HS-5 (cell line): ENCODE measurements around the gene DNMT3B.
"Not testable (repeated sequence)": the region's sequence is repeated elsewhere in the genome, so short reads cannot be mapped to it uniquely, and the experiment has no call there.

ENCODE experiments used
- DNase-seq: peaks from one replicate; pipeline ENCODE4 v3.0.0-alpha.2; 2012; ENCODE audit warnings: low read depth

Gene DNMT3B

DNA sequence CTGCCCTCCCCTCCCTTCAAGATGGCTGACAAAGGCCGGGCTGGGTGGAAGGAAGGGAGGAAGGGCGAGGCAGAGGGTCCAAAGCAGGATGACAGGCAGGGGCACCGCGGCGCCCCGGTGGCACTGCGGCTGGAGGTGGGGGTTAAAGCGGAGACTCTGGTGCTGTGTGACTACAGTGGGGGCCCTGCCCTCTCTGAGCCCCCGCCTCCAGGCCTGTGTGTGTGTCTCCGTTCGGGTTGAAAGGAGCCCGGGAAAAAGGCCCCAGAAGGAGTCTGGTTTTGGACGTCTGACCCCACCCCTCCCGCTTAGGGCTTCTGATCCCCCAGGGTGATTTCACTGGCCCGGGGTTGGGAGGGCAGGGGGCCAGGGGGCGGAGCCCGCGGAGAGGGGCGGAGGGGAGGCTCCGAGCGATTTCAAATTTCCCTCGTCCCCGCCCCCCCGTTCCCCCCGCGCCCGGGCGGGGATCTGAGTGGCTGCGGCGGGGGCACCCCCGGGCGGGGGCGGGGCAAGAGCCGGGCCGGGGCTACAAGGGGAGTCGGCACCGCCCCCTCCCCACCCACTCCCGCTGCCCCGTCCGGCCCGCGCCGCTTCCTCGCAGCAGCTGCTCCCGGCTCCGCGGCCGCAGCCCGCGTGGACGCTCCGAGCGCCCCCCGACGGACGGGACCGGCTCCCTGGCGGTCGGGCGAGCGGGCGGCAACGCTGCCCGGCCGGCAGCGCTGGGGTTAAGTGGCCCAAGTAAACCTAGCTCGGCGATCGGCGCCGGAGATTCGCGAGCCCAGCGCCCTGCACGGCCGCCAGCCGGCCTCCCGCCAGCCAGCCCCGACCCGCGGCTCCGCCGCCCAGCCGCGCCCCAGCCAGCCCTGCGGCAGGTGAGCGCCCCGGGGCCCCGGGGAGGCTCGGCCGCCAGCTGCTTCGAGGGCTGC lies at the start of gene DNMT3B:
DNMT3B (plus strand) TSS at position 555 of the 923 bp plus-strand sequence. CDS start 17,939 bp downstream, outside the sequence.
- peak; percentile 32 for DNase-seq

DNA sequence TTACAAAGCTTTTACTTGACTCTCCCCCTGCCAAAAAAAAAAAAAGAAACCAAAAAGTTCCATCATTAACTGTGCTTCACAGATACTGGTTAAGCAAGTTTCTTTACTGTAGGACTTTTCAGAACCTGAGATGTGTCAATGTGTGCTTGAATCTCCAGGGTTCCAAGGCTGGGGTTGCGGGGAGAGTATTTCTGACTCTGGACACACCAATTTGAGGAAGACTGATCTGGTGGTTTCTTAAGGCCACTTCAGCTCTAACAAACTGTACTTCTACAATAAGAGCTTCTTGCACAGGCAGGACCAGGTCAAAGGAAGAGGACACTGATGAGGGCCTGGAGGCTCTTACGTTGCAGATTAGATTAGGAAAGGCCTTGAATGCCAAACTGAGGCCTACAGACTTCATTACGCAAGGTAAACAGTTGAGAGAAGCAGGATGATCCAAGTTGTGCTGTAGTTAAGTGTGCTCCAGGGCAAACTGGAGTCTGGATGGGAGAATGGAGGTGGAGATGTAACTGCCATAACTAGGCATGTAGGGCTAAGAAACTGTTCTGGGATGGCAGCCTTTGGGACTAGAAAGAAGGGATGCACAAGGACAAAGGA lies 43.3 kb upstream of the DNMT3B start:
- no peak for DNase-seq

DNA sequence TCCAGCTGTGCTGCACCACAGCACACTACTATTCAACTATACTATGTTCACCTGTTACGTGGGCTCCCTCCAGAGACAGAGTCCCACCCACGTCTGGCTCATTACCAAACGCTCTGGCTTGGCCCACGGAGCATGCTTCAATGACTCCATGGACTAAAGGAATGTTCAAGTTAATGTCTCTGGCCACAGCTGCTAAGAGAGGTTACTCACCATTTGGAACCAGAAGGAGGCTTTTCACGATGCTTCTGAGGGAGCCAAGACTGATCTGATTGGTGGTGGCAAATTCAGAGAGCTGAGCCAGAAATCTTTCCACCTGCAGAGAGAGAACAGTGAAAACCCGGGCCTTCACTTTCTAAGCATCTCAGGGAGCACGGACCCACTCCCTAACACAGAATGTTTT lies 34.5 kb upstream of the DNMT3B start:
- peak; percentile 62 for DNase-seq

DNA sequence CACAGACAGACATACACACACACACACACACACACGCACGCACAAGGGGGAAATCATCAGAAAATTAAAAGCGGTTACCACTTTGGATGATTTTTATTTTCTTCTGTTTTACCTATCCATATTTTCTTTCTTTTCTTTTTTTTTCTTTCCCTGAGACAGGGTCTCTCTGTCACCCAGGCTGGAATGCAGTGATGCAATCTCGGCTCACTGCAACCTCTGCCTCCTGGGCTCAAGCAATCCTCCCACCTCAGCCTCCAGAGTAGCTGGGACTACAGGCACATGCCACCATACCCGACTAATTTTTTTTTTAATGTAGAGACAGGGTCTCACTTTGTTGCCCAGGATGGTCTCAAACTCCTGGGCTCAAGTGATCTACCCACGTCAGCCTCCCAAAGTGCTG lies 33.8 kb upstream of the DNMT3B start:
- DNase-seq, result not testable (repeated sequence)

DNA sequence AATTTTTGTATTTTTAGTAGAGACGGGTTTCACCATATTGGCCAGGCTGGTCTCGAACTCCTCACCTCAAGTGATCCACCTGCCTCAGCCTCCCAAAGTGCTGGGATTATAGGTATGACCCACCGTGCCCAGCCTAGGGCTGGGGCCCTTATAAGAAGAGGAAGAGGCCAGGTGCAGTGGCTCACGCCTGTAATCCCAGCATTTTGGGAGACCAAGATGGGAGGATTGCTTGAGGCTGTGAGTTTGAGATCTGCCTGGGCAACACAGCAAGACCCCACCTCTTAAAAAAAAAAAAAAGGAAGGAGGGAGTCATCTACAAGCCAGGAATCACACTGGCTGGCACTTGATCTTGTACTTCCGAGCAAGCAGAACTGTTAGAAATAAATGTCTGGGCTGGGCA lies 32.9 kb upstream of the DNMT3B start:
- DNase-seq, result not testable (repeated sequence)

DNA sequence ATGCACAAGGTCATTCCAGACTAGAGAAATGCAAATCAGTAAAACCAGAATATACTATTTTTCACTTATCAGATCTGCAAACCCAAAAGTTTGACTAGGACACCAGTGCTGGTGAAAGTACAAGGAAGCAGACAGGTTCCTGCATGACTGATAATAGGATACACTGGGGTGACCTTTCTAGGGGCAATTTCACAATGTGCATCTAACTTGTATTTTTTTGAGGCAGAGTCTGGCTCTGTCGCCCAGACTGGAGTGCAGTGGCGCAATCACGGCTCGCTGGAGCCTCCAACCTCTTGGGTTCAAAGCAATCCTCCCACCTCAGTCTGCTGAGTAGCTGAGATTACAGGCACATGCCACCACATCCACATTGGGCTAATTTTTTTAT lies 30.3 kb upstream of the DNMT3B start:
- no peak for DNase-seq

DNA sequence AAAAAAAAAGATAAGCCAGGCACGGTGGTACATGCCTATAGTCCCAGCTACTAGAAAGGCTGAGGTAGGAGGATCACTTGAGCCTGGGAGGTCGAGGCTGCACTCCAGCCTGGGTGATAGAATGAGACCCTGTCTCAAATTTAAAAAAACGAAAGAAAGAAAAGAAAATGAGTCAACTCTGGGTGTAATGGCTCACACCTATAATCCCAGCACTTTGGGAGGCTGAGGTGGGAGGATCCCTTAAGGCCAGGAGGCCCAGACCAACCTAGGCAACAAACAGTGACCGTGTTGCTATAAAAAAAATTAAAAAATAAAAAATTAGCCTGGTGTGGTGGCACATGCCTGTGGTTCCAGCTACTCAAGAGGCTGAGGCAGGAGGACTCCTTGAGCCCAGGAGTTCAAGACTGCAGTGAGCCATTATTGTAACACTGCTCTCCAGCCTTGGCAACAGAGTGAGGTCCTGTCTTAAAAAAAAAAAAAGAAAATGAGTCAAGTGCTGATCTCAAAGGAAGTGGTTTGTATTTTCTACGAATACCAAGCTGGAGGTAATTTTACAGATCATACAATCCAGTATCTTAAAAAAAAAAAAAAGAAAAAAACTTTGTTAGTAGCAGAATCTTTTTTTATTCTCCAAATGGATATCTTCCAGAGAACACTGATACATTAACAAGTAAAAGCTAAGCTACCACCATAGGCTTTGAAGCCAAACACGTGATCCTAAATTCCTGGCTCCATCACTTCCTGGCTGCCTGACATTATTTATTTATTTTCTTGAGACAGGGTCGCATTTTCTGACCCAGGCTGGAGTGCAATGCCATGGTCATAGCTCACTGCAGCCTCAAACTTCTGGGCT lies 24.6 kb upstream of the DNMT3B start:
- DNase-seq, result peak; percentile 68

DNA sequence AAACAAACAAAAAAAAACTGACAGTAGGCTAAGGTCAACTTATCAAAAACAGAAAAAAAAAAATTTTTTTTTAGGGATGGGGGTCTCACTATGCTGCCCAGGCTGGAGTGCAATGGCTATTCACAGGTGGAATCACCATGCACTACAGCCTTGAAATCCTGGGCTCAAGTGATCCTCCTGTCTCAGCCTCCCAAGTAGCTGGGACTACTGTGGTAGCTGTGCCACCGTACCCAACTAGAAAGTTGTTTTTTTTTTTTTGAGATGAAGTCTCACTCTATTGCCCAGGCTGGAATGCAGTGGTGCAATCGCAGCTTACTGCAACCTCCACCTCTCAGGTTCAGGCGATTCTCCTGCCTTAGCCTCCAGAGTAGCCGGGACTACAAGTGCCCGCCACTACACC lies 21.0 kb upstream of the DNMT3B start:
- DNase-seq, result no peak

DNA sequence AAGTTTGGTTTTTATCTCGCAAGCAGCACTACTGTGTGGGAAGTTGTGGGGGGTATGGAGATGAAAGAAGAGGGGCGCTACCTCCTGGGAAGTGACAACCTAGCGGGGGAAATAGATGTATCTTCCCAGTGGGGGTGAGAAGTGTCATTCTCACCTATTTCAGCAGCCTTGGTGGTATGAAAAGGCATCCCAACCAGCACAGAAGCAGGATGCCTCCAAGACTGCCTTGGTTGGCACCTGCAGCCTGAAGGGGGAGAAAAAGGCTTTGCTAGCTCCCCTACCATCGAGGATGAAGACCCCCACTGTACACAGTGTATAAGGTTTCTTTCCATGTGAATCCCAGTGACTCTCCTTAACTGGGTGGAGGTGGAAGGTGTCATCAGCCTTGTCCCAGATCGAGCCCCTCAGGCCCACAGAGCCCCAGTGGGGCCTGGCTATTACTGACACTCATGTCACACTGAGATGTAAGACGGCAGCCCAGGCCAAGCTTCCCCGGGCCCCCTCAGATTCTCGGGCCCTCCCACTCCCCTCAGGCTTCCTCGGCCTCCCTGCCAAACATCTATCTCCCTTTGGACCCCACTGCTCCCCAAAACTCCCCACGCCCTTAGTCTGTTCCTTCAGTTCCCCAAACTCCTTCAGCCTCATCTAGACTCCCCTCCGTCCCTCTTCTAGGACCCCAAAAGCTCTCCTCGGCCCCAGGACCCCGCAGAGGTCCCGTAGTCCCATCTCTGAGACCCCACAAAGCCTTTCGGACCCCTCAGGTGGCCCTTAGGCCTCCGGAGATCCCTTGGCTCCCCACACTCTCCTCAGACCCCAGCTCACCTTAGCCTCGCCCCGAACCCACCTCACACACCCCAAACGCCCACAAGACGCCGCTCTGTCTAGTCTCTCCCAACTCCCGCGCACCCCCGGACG lies 19.6 kb upstream of the DNMT3B start:
- DNase-seq, result no peak

DNA sequence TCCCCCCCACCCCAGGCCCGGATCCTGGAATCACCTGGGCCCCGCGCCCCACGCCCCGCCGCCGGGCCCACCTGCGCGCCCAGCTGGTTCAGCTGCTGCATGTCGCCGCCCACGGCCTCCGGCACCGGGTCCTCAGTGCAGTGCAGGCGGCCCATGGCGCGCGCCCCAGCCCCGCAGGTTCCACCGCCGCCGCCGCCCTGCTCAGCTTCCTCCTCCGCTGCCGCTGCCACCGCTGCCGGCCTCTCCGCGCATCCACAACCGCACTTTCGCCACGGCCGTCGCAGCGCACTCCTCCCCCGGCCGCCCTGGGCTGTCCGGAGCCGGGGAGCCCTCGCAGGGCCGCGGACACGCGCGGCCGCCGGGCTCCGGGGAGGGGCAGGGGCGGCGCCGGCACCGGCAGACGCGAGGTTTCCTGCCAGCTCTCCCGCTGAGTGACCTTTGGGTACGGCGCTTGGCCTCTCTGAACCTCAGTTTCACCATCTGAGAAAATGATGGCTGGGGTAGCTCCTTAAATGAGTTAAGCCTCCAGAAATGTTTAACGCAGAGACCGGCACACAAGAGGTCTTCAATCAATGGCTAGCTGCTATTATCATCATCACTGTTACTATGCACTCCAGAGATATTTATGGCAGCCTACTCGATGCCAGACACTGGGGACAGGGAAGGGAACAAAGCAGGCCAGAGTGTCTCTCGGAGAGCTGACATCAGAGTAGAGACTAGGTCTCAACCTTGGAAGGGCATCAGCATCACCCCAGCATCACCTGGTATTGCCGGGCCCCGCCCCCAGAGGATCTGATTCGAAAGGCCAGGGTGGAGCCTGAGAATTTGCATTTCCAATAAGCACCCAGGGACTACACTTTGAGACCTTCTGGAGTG lies 18.7 kb upstream of the DNMT3B start, which contains the start of gene COMMD7:
COMMD7 (minus strand) TSS at position 231 of the 876 bp plus-strand sequence; CDS start at position 155, 76 bp downstream.
- DNase-seq, result no peak

DNA sequence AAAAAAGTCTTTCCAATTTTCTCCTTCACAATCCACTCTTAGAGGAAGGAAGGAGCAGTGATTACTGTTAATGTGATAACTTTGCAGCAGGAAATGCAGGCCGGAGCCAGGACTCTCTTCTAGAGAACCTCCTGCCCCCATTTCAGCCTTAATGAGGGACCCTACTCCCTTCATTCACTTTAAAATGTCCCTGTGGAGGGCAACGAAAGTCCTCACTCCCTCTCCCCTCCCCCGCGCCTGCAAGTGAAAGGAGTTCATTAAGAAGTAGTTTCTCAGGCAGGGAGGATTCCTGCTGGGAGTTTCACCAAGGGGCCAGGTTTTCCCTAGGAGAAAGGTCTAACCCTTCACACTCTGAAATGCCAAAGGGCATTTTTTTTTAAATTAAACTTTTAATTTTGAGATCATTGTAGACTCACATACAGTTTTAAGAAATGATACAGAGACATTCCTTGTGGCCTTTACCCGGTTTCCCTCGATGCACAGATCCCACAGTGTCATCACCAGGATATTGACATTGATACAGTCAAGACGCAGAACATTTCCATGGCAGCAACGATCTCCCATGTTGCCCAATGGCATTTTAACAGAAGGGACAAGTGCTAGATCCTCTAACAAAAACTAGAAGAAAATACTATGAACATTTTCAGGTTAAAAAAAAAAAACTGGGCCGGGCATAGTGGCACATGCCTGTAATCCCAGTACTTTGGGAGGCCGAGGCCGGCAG lies 12.1 kb upstream of the DNMT3B start:
- DNase-seq, result no peak

DNA sequence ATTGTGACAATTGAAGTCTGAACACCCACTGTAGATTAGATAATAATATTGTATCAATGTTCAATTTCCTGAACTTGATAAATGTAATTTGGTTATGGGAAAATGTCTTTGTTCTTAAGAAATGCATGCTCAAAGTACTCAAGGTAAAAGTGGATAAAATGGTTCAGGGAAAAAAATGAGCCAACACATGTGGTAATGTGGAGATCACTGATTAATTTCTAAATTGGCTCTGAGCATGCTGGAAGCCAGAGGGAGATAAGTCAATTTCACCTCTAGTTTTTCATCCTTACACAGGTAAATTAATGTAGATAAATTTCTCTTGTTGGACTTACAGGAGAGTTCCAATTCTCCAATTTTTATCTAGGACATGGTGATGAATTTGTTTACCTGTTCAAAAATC lies 10.9 kb upstream of the DNMT3B start:
- DNase-seq, result no peak

DNA sequence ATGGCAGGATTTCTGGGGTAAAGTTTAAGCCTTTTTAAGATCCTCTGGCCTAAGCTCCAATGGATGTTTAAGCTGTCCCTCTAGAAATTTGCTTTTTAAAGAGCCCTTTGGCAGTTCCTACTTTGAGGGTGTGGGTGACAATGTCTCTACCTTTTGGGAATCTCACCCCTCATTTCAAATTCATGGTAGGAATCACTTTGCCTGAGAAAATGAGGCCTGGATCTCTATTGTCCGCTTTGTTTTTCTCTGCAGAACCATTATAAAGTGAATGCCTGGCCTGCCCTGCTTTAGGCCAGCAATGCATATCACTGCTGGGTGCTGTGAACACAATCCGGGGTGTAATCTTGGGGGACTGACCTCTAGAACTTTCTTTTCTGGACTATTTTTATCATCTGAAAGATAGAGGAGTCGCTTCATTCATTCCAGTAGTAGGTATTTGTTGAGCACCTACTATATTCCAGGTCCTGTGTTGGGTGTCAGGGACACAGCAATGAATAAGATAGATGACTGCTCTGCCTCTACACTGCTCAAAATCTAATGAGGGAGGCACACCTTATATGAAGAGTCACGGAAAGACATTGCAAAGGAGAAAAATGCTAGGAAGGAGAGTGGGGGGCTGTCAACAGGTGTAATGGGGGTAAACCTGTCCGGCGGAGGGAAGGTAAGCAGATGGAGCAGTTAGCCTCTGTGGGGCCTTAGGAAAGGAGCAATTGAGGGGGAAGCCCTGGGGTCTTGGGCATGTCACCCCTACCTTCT lies 10.3 kb upstream of the DNMT3B start:
- no peak for DNase-seq

DNA sequence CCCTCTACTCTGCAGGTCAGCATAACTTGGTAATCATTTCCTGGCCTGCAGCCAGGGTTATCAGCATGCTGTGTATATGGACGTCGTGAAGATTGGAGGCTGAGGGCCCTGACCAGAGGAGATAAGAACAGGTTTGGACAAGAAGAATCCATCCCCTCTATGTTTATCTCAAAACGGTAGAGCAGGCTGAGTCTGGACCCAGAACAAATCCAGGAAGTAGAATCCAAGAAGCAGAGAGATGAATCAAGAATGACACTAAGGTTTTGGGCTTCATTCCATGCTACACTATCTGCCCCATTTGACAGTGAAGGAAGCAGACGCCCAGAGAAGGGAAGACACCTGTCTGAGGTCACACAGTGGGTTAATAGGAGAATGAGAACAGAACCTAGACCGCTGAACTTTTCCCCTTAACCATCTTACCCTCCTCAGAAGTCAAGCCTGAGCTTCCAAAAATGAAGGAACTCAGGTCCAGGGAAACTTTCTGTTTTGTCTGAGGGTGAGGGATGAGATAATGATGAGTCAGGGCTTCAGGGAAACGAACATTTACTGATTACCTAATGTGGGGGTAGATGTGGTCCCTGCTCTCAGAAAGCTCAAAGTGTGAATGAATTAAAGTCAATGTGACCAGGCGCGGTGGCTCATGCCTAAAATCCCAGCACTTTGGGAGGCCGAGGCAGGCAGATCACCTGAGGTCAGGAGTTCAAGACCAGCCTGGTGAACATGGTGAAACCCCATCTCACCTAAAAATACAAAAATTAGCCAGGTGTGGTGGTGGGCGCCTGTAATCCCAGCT lies 9.5 kb upstream of the DNMT3B start:
- peak; percentile 58 for DNase-seq

DNA sequence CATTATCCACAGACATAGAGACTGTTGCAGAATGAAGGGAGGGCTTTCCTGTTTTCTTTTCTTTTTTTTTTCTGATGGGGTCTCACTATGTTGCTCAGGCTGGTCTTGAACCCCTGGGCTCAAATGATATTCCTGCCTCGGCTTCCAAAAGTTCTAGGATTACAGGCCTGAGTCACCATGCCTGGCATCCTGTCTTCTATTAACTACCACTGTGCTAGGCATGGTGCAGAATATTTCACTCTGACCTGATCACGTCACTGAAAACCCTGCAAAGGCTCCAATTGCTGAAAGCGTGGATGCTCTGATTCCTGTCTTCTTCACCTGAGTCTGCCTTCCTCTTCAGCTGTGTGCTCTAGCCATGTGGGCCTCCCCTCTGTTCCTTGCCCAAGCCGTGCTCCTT lies 8.5 kb upstream of the DNMT3B start:
- DNase-seq, result no peak

DNA sequence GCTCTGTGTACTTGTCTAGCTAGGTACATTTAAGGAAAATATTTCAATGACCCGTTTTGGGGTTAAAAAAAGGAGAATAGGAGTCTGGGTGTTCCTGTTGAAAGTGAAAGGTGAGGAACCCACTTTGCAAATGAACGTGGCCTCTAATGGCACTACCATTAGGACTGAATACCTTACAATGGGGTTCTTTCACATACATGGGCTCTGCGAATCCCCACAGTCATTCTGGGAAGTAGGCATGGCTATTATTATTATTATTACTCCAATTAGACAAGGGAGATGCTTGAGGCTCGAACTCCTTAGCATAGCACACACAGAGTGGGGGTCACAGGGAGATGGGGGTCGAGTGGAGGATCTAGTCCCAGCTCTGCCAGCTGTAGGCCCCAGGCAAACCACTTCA lies 6.0 kb upstream of the DNMT3B start:
- DNase-seq, result no peak

DNA sequence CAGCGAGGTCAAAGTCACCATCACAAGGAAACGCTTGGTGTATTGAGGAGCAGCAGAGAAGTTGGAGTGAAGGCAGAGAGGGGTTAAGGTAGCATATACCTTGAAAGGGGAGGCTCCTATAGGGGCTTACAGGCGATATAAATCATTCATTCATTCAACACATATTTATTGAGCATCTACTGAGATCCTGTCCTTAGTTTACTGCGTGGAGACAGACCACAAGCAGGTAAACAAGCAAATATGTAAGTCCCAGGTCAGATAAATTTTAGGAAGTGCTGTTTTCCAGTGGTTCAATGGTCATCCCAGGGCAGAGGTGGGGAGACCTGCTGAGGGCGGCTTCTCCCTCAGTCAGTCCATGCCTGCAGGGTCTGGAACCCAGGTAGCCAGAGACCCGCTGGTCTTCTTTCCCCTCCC lies 761 bp upstream of the DNMT3B start:
- DNase-seq, result no peak

DNA sequence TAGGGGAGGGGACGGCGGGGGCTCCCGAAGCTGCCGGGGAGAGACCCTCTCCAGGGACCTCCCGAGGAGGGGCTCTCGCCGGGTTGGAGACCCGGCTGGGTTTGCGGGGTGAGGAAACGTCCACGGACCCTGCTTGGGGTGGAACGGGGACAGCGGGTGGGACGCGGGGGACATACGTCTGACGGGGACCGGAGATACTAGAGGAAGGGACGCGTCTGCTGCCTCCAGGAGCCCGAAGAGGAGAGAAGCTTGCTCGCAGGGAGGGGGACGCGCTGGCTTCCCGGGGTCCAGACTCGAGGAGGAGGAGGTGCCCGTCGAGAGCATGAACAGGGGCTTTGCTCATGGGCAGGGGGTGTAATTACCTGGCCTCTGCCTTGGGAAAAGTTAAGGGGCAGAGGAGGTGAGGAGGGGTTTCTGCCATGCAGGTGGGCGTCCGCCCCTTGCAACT lies 593 bp downstream of the DNMT3B start:
- no peak for DNase-seq
